NCI-H524 treated with DMSO at 0.1 percent for 48 hours (cell line): Measurements from ENCODE around the gene KCND1.
A peak's percentile ranks its signal among the peaks of the same experiment; 100 is the strongest.

ENCODE experiments used
- DNase-seq: peaks from one replicate; lab custom pipeline; 2025; lab: John Stamatoyannopoulos, UW

The KCND1 gene

GRCh38 chrX:48937054-48937907 is 34.4 kb downstream of the KCND1 start:
- no peak for DNase-seq

- DNase-seq = no peak
Measured at GRCh38 chrX:48936429-48937053, 35.1 kb downstream of the KCND1 start.

GRCh38 chrX:48935301-48935670 is 36.4 kb downstream of the KCND1 start:
- no peak for DNase-seq

- no peak for DNase-seq
Measured at GRCh38 chrX:48934581-48935300, 36.9 kb downstream of the KCND1 start.

- DNase-seq = no peak
Measured at GRCh38 chrX:48933757-48934156, 37.9 kb downstream of the KCND1 start.

- DNase-seq = no peak
Measured at GRCh38 chrX:48927736-48928382, 43.8 kb downstream of the KCND1 start.

GRCh38 chrX:48927123-48927522 is 44.5 kb downstream of the KCND1 start:
- no peak for DNase-seq

- no peak for DNase-seq
Measured at GRCh38 chrX:48924270-48924669, 47.4 kb downstream of the KCND1 start.

GRCh38 chrX:48923771-48924170 is 47.9 kb downstream of the KCND1 start:
- no peak for DNase-seq

GRCh38 chrX:48920718-48921104 is 50.9 kb downstream of the KCND1 start:
- no peak for DNase-seq

GRCh38 chrX:48919947-48920717 is 51.5 kb downstream of the KCND1 start:
- DNase-seq = no peak

- DNase-seq = no peak
Measured at GRCh38 chrX:48919360-48919841, 52.2 kb downstream of the KCND1 start.

GRCh38 chrX:48918643-48919340 is 52.9 kb downstream of the KCND1 start, which contains the start of gene PIM2:
PIM2 (minus strand) TSS chrX:48919024; CDS start chrX:48918834, 190 bp downstream.
- DNase-seq = peak; percentile 92

GRCh38 chrX:48918301-48918642 is 53.4 kb downstream of the KCND1 start:
- no peak for DNase-seq

- DNase-seq = peak; percentile 59
Measured at GRCh38 chrX:48917139-48918001, 54.3 kb downstream of the KCND1 start.

GRCh38 chrX:48914593-48915493 is 56.8 kb downstream of the KCND1 start:
- no peak for DNase-seq

GRCh38 chrX:48913605-48914366 is 57.9 kb downstream of the KCND1 start:
- DNase-seq = no peak
